HG03354 (cell line): ENCODE data around the gene SNF8.

ENCODE experiments used
- ATAC-seq: cut with Tn5 transposase; IDR thresholded peaks from one replicate; pipeline ENCODE4 v1.9.1; 2021; ENCODE audit warnings: mild to moderate bottlenecking; ENCODE audit not compliant: unreplicated experiment, poor library complexity, severe bottlenecking

The SNF8 gene

DNA sequence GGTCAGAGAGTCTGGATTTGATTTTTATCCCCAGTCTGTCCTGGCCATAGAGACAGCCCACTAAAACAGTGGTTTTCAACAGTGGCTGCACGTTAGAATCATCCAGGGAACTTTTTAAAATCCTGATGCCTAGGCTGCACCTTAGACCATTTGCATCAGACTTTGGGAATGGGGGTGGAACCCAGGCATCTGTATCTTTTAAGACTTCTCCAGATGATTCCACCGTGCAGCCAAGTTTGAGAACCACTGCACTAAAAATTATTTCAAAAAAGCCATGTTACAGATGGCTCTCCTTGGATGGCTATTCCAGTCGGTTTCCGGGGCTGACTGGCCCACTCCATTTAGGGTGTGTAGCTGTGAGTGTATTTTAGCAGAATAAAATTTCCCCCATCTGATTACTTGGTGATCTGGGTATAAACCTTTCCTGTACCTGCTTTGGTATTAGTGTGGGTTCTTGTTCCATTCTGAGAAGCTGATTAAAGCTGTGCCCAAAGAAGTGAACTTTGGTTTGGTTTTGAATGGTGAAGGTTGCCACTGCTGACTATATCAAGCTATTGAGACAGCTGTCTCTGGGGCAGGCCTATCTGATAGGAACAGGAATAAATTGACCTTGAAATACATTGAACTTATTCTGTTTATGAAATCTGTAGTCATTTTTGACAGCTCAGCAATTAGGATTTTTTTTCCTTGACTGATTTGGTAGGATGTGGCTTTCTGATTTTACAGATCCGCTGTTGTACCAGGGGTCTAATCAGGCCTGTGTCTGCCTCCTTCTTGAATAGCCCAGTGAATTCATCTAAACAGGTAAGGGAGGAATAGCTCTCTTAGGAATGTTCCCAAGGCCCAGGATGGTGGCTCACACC lies 50.8 kb downstream of the SNF8 start:
- no peak for ATAC-seq

DNA sequence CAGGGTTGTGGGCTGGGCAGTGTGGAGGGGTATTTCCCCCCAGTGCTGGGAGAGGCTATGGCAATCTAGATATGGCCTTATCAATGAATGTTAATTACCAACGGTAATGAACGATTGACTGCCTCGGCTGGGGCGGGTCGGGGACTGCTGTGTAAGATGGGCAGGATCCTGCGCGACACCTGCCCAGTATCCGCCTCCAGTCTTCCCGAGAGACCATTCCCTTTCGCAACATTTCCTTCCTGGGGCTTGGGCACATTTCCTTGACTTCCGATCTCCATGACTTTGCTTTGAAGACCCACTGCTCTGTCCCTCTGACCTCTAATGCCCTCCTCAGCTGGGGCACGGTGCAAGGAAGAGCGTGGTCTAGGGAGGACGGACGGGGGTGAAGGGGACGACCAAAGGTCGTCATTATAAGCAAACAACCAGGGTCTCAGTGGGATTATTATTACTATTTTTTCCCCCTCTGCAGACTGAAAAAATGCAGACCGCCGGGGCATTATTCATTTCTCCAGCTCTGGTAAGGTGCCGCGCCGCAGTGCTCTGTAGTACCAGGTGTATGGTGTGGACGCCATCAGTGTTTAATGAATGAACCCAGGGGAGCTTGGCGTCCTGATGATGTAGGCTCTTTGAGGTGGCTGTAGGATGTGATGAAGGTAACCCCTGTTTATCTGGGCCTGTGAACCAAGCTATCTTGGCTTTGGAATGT lies 51.5 kb downstream of the SNF8 start:
- no peak for ATAC-seq

DNA sequence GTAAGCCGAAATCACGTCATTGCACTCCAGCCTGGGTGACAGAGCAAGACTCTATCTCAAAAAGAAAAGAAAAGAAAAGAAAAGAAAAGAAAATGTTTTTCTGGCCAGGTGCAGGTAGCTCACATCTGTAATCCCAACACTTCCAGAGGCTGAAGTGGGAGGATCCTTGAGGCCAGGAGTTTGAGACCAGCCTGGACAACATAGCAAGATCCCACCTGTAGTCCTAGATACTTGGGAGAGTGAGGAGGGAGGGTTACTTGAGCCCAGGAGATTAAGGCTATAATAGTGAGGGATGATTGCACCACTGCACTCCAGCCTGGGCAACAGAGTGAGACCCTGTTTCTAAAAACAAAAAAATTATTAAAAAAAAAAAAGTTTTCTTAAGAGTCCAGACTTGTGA lies 54.6 kb downstream of the SNF8 start:
- no peak for ATAC-seq

DNA sequence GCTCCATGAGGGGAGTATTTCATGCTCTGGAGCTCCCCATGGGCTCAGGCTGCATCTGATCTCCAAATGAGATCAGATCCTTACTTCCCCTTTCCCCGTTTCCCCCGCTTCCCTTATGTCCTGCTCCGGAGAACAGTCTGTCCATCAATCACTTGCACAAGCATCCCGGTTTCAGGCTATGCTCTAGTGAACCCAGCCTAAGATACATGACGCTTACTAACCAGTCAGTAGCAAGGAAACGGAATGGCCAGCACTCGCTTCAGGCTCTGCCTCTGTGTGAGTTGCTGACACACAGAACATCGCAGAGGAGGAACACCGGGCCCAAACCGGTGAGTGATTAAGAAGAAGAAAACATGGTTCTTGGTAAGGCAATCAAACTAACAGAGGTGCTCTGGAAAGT lies 61.5 kb downstream of the SNF8 start:
- ATAC-seq: no peak

DNA sequence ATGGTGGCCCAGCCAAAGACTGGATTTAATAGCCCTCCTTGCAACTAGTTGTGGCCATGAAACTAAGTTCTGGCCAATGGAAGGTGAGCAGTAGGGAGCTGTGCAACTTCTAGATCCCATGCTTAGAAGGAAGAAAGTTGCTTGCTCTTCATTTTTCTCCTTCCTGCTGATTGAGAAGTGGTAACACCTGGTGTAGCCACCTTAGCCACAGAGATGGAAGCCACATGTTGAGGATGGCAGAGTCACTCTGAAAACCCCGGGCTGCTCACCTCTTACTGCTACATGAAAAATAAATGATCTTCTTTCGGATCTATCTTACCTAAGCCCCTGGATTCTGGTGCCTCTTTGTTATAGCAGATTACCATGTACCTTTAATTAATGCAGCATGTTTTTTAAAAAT lies 62.4 kb downstream of the SNF8 start:
- no peak for ATAC-seq
